H1 (cell line): ENCODE data around the gene MYH7. TPM values are rescaled to one million over a fixed set of nuclear protein-coding genes. Genes with fewer than 3 reads are reported as not detected.

Experiments
- ATF2 ChIP-seq: IDR thresholded peaks from 2 replicates; pipeline ENCODE4 v1.6.1; 2012; ENCODE audit warnings: low read length, inconsistent platforms
- CBX5 ChIP-seq: fragments of 300-800, 300-1000 bp; sonication (generic); IDR thresholded peaks from 2 replicates; pipeline ENCODE4 v1.7.1; 2016; ENCODE audit warnings: antibody characterized with exemption, low read length, low read depth
- CHD7 ChIP-seq: fragments of 300-600 bp; sonication (generic); IDR thresholded peaks from 2 replicates; pipeline ENCODE4 v1.7.1; 2012; ENCODE audit warnings: low read length, moderate library complexity, mild to moderate bottlenecking, inconsistent platforms; ENCODE audit not compliant: insufficient replicate concordance
- EZH2 ChIP-seq: fragments of 200-600 bp; sonication (generic); IDR thresholded peaks from 2 replicates; pipeline ENCODE4 v1.7.1; 2012; ENCODE audit warnings: low read depth, mild to moderate bottlenecking, moderate library complexity, low read length, inconsistent platforms; ENCODE audit not compliant: severe bottlenecking
- GABPA ChIP-seq: IDR thresholded peaks from 2 replicates; pipeline ENCODE4 v1.6.1; 2011; ENCODE audit warnings: mild to moderate bottlenecking, low read length, moderate library complexity, borderline replicate concordance; ENCODE audit not compliant: insufficient read depth
- KDM1A ChIP-seq: fragments of 200-600, 300-600 bp; sonication (generic); IDR thresholded peaks from 2 replicates; pipeline ENCODE4 v1.7.1; 2016; ENCODE audit warnings: mild to moderate bottlenecking, low read length, borderline replicate concordance
- SAP30 ChIP-seq: fragments of 300-600 bp; sonication (generic); IDR thresholded peaks from 2 replicates; pipeline ENCODE4 v1.7.1; 2012; ENCODE audit warnings: low read length, moderate library complexity, mild to moderate bottlenecking, inconsistent platforms; ENCODE audit not compliant: insufficient read depth, insufficient replicate concordance
- SP2 ChIP-seq: IDR thresholded peaks from 2 replicates; pipeline ENCODE4 v1.6.1; 2012; ENCODE audit warnings: mild to moderate bottlenecking, low read length, inconsistent platforms
- TAF7 ChIP-seq: optimal IDR thresholded peaks from 2 replicates; pipeline ENCODE3; 2011; ENCODE audit warnings: low read depth, mild to moderate bottlenecking, inconsistent platforms, low read length, moderate library complexity, borderline replicate concordance
- polyA plus RNA-seq, 7 experiments: library from polyadenylated mRNA; depleted of rRNA in 3 of 7; stranded (reverse) in 5 of 7; unstranded in 2 of 7; fragments of >200 nt in 5 of 7; fragments of 200-250 nt in 2 of 7; gene quantifications; 1 replicate in 5 of 7; 2 replicates in 1 of 7; 4 replicates in 1 of 7; pipeline versions ENCODE4 v1.2.1 to v1.2.3, GENCODE V29; 2011 to 2013; ENCODE audit warnings: missing spikeins in 2 of 7, mixed read lengths in 2 of 7
- total RNA-seq: library from RNA; stranded (reverse); fragmentation: NEBNext Ultra II Directional; extraction: Animal tissue kit (Norgen Biotek cat#: 25700); gene quantifications from 2 replicates; pipeline ENCODE4 v1.2.1, GENCODE V29; 2021

Gene MYH7
- total and polyA plus RNA-seq, 2 of the 8 experiments (the other 6 are each of a cell fraction or from before 2014, with no cell fraction given), result not detected

GRCh38 chr14:23454445-23454856 lies 19.0 kb upstream of the MYH7 start (continued):
- no peak for TF ChIP-seq CHD7
- TF ChIP-seq KDM1A, result no peak
- TF ChIP-seq SAP30, result no peak
- TF ChIP-seq GABPA, result no peak
- no peak for TF ChIP-seq ATF2
- no peak for TF ChIP-seq CBX5
- TF ChIP-seq EZH2, result no peak
- TF ChIP-seq TAF7, result no peak
- no peak for TF ChIP-seq SP2
